H1 (cell line): ENCODE measurements around the gene TTC27.

ENCODE experiments used
- RNF2 ChIP-seq: fragments of 200-900, 300-1000 bp; sonication (generic); IDR thresholded peaks from 2 replicates; pipeline ENCODE4 v1.7.1; 2016; ENCODE audit warnings: borderline replicate concordance, low read depth, mild to moderate bottlenecking, antibody characterized with exemption, low read length; ENCODE audit not compliant: poor library complexity, severe bottlenecking; ENCODE audit errors: missing control alignments
- ZNF274 ChIP-seq: IDR thresholded peaks from 2 replicates; pipeline ENCODE4 v1.7.0; 2012; ENCODE audit warnings: low read length, borderline replicate concordance; ENCODE audit errors: extremely low read depth
- TF ChIP-seq, protein P1 (sequence below): IDR thresholded peaks from 2 replicates; pipeline ENCODE4 v1.6.1; 2012; ENCODE audit warnings: inconsistent platforms

DNA sequence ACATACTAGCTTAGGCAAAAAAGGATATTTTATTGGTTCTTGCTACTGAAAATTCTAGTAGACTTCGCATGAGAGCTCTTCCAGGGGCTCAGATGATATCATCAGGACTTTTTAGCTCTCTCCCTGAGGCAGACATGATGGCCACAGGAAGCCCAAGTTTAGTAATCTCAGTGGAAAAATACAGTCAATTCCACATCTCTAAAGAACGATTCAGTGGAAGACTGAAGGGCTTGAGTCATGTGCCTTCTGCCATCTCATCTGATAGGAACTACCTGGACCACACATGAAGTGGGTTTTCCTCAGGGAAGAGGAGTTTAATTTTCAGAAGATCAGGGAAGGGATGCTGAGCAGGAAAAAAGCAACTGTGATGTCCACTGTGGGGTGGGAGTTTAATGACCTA lies 117.3 kb downstream of the TTC27 start:
- TF ChIP-seq, protein P1, sequence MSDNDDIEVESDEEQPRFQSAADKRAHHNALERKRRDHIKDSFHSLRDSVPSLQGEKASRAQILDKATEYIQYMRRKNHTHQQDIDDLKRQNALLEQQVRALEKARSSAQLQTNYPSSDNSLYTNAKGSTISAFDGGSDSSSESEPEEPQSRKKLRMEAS: no peak
- TF ChIP-seq RNF2 (no peak), ZNF274 (no peak)
